Gastrocnemius medialis (tissue), 4 donors: ENCODE measurements around the gene THY1. TPM values are rescaled to one million over a fixed set of nuclear protein-coding genes. Genes with fewer than 3 reads are reported as not detected.
"Not testable (repeated sequence)": the region's sequence is repeated elsewhere in the genome, so short reads cannot be mapped to it uniquely, and the experiment has no call there.

Experiments used
- ATAC-seq, 2 donors: fragments of 150-250 bp; one replicate each; pipeline ENCODE4 v1.9.1; 2016
- DNase-seq, 2 donors: peaks; one replicate each; pipeline ENCODE4 v3.0.0-alpha.2; 2019
- H3K27ac ChIP-seq, 4 donors: fragments of 200-600 bp; sonication (generic); 1 replicate in 1 of 4; 2 replicates in 3 of 4; pipeline ENCODE4 v1.5.1; 2016 to 2018; ENCODE audit warnings: mild to moderate bottlenecking in 2 of 4, moderate library complexity in 1 of 4
- H3K27me3 ChIP-seq, 3 donors: fragments of 200-600 bp; sonication (generic) in 2 of 3; 1 replicate in 1 of 3; 2 replicates in 2 of 3; pipeline versions ENCODE4 v1.5.1 to v1.6.0; 2016 to 2019; ENCODE audit warnings: mild to moderate bottlenecking in 1 of 3, moderate library complexity in 1 of 3
- H3K36me3 ChIP-seq, 2 donors: fragments of 200-600 bp; sonication (generic) in 1 of 2; one replicate each; pipeline ENCODE4 v1.5.1; 2017 to 2018
- H3K4me1 ChIP-seq, 2 donors: fragments of 200-600 bp; sonication (generic) in 1 of 2; one replicate each; pipeline ENCODE4 v1.5.1; 2016 to 2017; ENCODE audit warnings: mild to moderate bottlenecking in 2 of 2
- H3K4me3 ChIP-seq, 4 donors: fragments of 200-600 bp; sonication (generic) in 3 of 4; 1 replicate in 1 of 4; 2 replicates in 3 of 4; pipeline ENCODE4 v1.5.1; 2016 to 2019; ENCODE audit warnings: mild to moderate bottlenecking in 2 of 4
- H3K9me3 ChIP-seq, 3 donors: fragments of 200-600 bp; sonication (generic) in 2 of 3; 1 replicate in 1 of 3; 2 replicates in 2 of 3; pipeline ENCODE4 v1.5.1; 2016 to 2019
- POLR2A ChIP-seq, 2 donors: fragments of 450-650 bp; IDR thresholded peaks; one replicate each; pipeline ENCODE4 v1.6.1; 2017; ENCODE audit warnings: antibody characterized with exemption in 2 of 2, mild to moderate bottlenecking in 2 of 2, moderate library complexity in 2 of 2
- in situ Hi-C, 4 donors: fragments of 200-750 bp; cut with MboI; loops; one replicate each; pipeline versions ENCODE4 v1.15.0 to v1.8.0; 2017; ENCODE audit warnings: low sequenced_read_pairs in 4 of 4
- intact Hi-C: fragments of 100-400 bp; cut with DNase I; formaldehyde crosslinking; loops from one replicate; pipeline ENCODE4 v1.15.1; 2023; ENCODE audit warnings: low total_unique reads
- total RNA-seq, 4 donors: library from RNA; depleted of rRNA; stranded (reverse); fragments of >200 nt; gene quantifications; one replicate each; pipeline versions ENCODE4 v1.1.0 to v1.2.3, GENCODE V29; 2016
- TF ChIP-seq, protein P1 (sequence below), 5 experiments: fragments of 450-650 bp in 3 of 5; fragments of 200-600 bp in 2 of 5; sonication (generic) in 2 of 5; IDR thresholded peaks in 4 of 5; conservative IDR thresholded peaks in 1 of 5; 1 replicate in 4 of 5; 2 replicates in 1 of 5; pipeline ENCODE4 v1.5.1; 2016 to 2019; ENCODE audit warnings: antibody characterized with exemption in 5 of 5, mild to moderate bottlenecking in 3 of 5, moderate library complexity in 3 of 5

Gene THY1
- total RNA-seq, 4 donors from 2014 or later: 0.22 to 0.70 (median 0.36) TPM; not detected in 1

- H3K36me3 ChIP-seq: no peaks in the 10 kb centered on the region
- peaks cover 0 to 2% of the 10 kb centered on the region in 2 donors for H3K4me1 ChIP-seq
- no peak overlapping the region for H3K27ac ChIP-seq
- no peak overlapping the region for H3K4me3 ChIP-seq
- H3K27me3 ChIP-seq: peaks cover 0 to 2% (median 0%) of the 10 kb centered on the region in 3 donors
- DNase-seq (no peak), ATAC-seq (no peak)
- no peak for TF ChIP-seq POLR2A (IDR thresholded peaks at IDR 0.05)
- TF ChIP-seq, protein P1, sequence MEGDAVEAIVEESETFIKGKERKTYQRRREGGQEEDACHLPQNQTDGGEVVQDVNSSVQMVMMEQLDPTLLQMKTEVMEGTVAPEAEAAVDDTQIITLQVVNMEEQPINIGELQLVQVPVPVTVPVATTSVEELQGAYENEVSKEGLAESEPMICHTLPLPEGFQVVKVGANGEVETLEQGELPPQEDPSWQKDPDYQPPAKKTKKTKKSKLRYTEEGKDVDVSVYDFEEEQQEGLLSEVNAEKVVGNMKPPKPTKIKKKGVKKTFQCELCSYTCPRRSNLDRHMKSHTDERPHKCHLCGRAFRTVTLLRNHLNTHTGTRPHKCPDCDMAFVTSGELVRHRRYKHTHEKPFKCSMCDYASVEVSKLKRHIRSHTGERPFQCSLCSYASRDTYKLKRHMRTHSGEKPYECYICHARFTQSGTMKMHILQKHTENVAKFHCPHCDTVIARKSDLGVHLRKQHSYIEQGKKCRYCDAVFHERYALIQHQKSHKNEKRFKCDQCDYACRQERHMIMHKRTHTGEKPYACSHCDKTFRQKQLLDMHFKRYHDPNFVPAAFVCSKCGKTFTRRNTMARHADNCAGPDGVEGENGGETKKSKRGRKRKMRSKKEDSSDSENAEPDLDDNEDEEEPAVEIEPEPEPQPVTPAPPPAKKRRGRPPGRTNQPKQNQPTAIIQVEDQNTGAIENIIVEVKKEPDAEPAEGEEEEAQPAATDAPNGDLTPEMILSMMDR (IDR thresholded peaks at IDR 0.05 in 4 of 5, conservative IDR thresholded peaks at IDR 0.05 in 1 of 5): no peak
- intact Hi-C loops: no loop called here
- H3K9me3 ChIP-seq: no peaks in the 10 kb centered on the region
- in situ Hi-C loops: no loop called here
These were observed 37.1 kb upstream of the THY1 start for GRCh38 chr11:119460097-119460496.

DNA sequence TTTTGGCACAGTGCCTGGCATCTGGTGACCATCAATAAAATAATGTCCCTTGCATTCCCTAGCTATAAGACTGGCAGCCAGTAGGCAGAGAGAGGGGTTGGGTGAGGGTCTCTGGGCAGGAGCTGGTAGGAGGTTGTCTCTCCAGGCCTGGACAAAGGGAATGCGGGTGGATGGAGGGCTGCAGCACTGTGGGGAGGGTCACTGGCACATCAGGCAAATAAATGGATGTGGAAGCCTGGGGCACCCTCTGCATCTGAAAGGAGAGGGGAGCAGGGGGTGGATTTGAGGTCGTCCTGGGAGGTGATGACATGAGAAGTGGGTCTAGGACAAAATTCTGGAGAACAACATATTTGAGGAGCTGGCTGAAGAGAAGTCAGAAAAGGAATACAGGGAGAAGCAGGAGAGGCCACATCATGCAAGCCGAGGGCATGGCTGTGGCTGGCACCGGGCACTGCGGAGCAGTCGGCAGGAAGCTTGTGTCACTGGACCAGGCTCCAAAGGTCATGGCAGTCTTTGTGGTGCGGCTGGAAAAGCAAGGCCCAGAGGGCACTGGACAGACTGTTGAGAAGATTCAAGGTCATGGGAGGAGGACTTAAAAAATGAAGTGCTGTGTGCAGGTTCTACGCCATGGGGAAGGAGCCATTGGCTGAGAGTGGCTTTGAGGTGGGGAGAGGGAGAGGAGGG is 36.5 kb upstream of the THY1 start:
- Histone ChIP-seq H3K27ac (no peak overlapping the region), H3K27me3 (no peaks in the 10 kb centered on the region)
- intact Hi-C loops: no loop called here

GRCh38 chr11:119455708-119456107 is 32.7 kb upstream of the THY1 start:
- intact Hi-C loops, H3K4me1 ChIP-seq: not testable (repeated sequence)

More for the DNA sequence above, 36.5 kb upstream of the THY1 start:
- ATAC-seq (no peak), DNase-seq (no peak)
- Histone ChIP-seq H3K36me3 (no peaks in the 10 kb centered on the region), H3K9me3 (no peaks in the 10 kb centered on the region), H3K4me1 (peaks cover 0 to 2% of the 10 kb centered on the region in 2 donors), H3K4me3 (no peak overlapping the region)
- TF ChIP-seq, protein P1 (IDR thresholded peaks at IDR 0.05 in 4 of 5, conservative IDR thresholded peaks at IDR 0.05 in 1 of 5): no peak
- TF ChIP-seq POLR2A (IDR thresholded peaks at IDR 0.05): no peak
- in situ Hi-C loops: no loop called here

DNA sequence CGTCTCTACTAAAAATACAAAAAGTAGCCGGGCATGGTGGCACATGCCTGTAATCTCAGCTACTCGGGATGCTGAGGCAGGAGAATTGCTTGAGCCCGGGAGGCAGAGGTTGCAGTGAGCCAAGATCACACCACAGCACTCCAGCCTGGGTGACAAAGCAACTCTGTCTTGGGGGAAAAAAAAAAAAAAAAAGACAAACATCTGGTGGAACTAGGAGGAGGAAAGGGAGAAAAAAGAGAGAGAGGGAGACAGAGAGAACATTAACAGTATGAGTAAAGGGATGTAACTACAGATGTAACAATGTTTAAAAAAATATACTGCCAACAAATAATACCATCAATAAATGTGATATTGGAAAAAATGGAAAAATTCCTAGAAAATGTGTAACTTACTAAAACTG is 32.3 kb upstream of the THY1 start:
- in situ Hi-C loops, intact Hi-C loops, DNase-seq, H3K9me3 ChIP-seq, H3K4me1 ChIP-seq, H3K27ac ChIP-seq, ATAC-seq, H3K4me3 ChIP-seq, H3K27me3 ChIP-seq, H3K36me3 ChIP-seq: not testable (repeated sequence)

More at GRCh38 chr11:119455708-119456107, 32.7 kb upstream of the THY1 start:
- ATAC-seq, H3K9me3 ChIP-seq, H3K36me3 ChIP-seq, H3K27ac ChIP-seq, H3K27me3 ChIP-seq, in situ Hi-C loops, H3K4me3 ChIP-seq, DNase-seq: not testable (repeated sequence)

GRCh38 chr11:119453881-119454280 is 30.9 kb upstream of the THY1 start:
- Histone ChIP-seq H3K27me3 (no peaks in the 10 kb centered on the region), H3K27ac (no peak overlapping the region), H3K36me3 (no peaks in the 10 kb centered on the region), H3K4me1 (no peaks in the 10 kb centered on the region), H3K4me3 (no peak overlapping the region), H3K9me3 (no peaks in the 10 kb centered on the region)
- no peak for DNase-seq
- no peak for ATAC-seq
- in situ Hi-C loops: no loop called here
- intact Hi-C loops: no loop called here
- no peak for TF ChIP-seq POLR2A (IDR thresholded peaks at IDR 0.05)
- TF ChIP-seq, protein P1 (IDR thresholded peaks at IDR 0.05 in 4 of 5, conservative IDR thresholded peaks at IDR 0.05 in 1 of 5): no peak
